A673 (cell line): Measurements from ENCODE around the gene FGF12. TPM values are rescaled to one million over a fixed set of nuclear protein-coding genes. Genes with fewer than 3 reads are reported as not detected.

Experiments
- BruUV-seq: library from RNA; stranded (reverse); fragments of 400-500 nt; replicated peaks from 2 replicates; lab custom pipeline; 2021; lab: Mats Ljungman, UMichigan
- CTCF ChIA-PET: fragments of 300-600 bp; sonication (Branson Sonifier 250); formaldehyde crosslinking; loops from one replicate; lab custom pipeline; 2022; ENCODE audit warnings: antibody characterized with exemption; lab: Charles Lee
- POLR2A ChIA-PET: fragments of 300-600 bp; sonication (Branson Sonifier 250); formaldehyde crosslinking; loops from one replicate; lab custom pipeline; 2022; ENCODE audit warnings: antibody characterized with exemption; ENCODE audit not compliant: low non-redundant PET; lab: Charles Lee
- DNase-seq: peaks from one replicate; pipeline ENCODE4 v3.0.0-alpha.2; 2015; ENCODE audit warnings: low spot score
- H3K27ac ChIP-seq: fragments of 200-600 bp; sonication (generic); 2 replicates; pipeline ENCODE4 v1.5.1; 2016; ENCODE audit warnings: mixed run types, low read depth, mild to moderate bottlenecking, mixed read lengths, antibody characterized with exemption, low read length; ENCODE audit not compliant: poor library complexity, severe bottlenecking
- H3K27me3 ChIP-seq: fragments of 200-600 bp; sonication (generic); replicated peaks from 2 replicates; pipeline ENCODE4 v1.6.1; 2017; ENCODE audit warnings: mixed run types, low read depth, mild to moderate bottlenecking, mixed read lengths, antibody characterized with exemption, low read length; ENCODE audit not compliant: insufficient read depth, poor library complexity
- H3K36me3 ChIP-seq: fragments of 200-600 bp; sonication (generic); 2 replicates; pipeline ENCODE4 v1.6.1; 2016; ENCODE audit warnings: mixed run types, mild to moderate bottlenecking, mixed read lengths, antibody characterized with exemption, low read length; ENCODE audit not compliant: insufficient read depth, poor library complexity, severe bottlenecking
- H3K4me1 ChIP-seq: fragments of 200-600 bp; sonication (generic); 2 replicates; pipeline ENCODE4 v1.6.1; 2017; ENCODE audit warnings: mixed run types, mild to moderate bottlenecking, mixed read lengths, antibody characterized with exemption, low read length; ENCODE audit not compliant: insufficient read depth, poor library complexity, severe bottlenecking
- H3K4me3 ChIP-seq: fragments of 200-600 bp; sonication (generic); 2 replicates; pipeline ENCODE4 v1.5.1; 2016; ENCODE audit warnings: low read depth, mixed run types, mild to moderate bottlenecking, mixed read lengths, low read length; ENCODE audit not compliant: poor library complexity, severe bottlenecking
- H3K9me3 ChIP-seq: fragments of 200-600 bp; sonication (generic); 2 replicates; pipeline ENCODE4 v1.6.1; 2016; ENCODE audit warnings: mixed run types, low read depth, mild to moderate bottlenecking, mixed read lengths, antibody characterized with exemption, low read length; ENCODE audit not compliant: poor library complexity, severe bottlenecking
- CTCF ChIP-seq: fragments of 300-800, 200-600 bp; sonication (generic); conservative IDR thresholded peaks from 2 replicates; pipeline ENCODE4 v1.5.1; 2017; ENCODE audit warnings: low read depth, mild to moderate bottlenecking, antibody characterized with exemption, low read length, moderate library complexity, mixed read lengths
- EZH2 ChIP-seq: fragments of 200-600 bp; sonication (generic); IDR thresholded peaks from 2 replicates; pipeline ENCODE4 v1.6.1; 2017; ENCODE audit warnings: borderline replicate concordance, low read depth, mild to moderate bottlenecking, mixed read lengths, antibody characterized with exemption, low read length; ENCODE audit not compliant: poor library complexity, severe bottlenecking
- intact Hi-C: fragments of 100-400 bp; cut with micrococcal nuclease; formaldehyde crosslinking; loops from one replicate; pipeline ENCODE4 v1.10.0; 2022; ENCODE audit not compliant: unreplicated experiment
- total RNA-seq: library from RNA; stranded (reverse); gene quantifications from 2 replicates; pipeline ENCODE4 v1.2.3, GENCODE V29; 2021

Gene FGF12
- total RNA-seq, 1 experiment from 2014 or later: 2.3 TPM

GRCh38 chr3:192170659-192171058, 556.7 kb downstream of the FGF12 start:
- POLR2A ChIA-PET: no interaction called here

GRCh38 chr3:192170031-192170430, 557.3 kb downstream of the FGF12 start:
- TF ChIP-seq EZH2: no peak
- no peak for TF ChIP-seq CTCF
- Histone ChIP-seq H3K27ac (no peak overlapping the region), H3K4me3 (no peak overlapping the region), H3K9me3 (no peaks in the 10 kb centered on the region), H3K36me3 (no peaks in the 10 kb centered on the region), H3K4me1 (no peaks in the 10 kb centered on the region), H3K27me3 (no peaks in the 10 kb centered on the region)
- no TSS peak for BruUV-seq
- intact Hi-C loops: no loop called here
- no peak for DNase-seq
- ChIA-PET CTCF (no interaction called here), POLR2A (no interaction called here)

More at GRCh38 chr3:192170659-192171058, 556.7 kb downstream of the FGF12 start:
- no peaks in the 10 kb centered on the region for H3K27me3 ChIP-seq
- CTCF ChIA-PET: no interaction called here
- no peaks in the 10 kb centered on the region for H3K36me3 ChIP-seq
- intact Hi-C loops: no loop called here
- H3K27ac ChIP-seq: no peak overlapping the region
- no peak for DNase-seq
- H3K4me3 ChIP-seq: no peak overlapping the region
- TF ChIP-seq EZH2: no peak
- no peak for TF ChIP-seq CTCF
- H3K9me3 ChIP-seq: no peaks in the 10 kb centered on the region
- no peaks in the 10 kb centered on the region for H3K4me1 ChIP-seq
- BruUV-seq: no TSS peak

GRCh38 chr3:192169332-192169915, 557.9 kb downstream of the FGF12 start:
- intact Hi-C loops: no loop called here
- CTCF ChIA-PET: no interaction called here

More at GRCh38 chr3:192169332-192169915, 557.9 kb downstream of the FGF12 start:
- TF ChIP-seq CTCF (no peak), EZH2 (no peak)
- no TSS peak for BruUV-seq
- Histone ChIP-seq H3K4me3 (no peak overlapping the region), H3K36me3 (no peaks in the 10 kb centered on the region), H3K27ac (no peak overlapping the region), H3K9me3 (no peaks in the 10 kb centered on the region), H3K27me3 (no peaks in the 10 kb centered on the region), H3K4me1 (no peaks in the 10 kb centered on the region)
- no peak for DNase-seq
- POLR2A ChIA-PET: no interaction called here
